Fibroblast of skin of abdomen (primary cell): ENCODE measurements around the gene DCAF10.
"Not testable (repeated sequence)": the region's sequence is repeated elsewhere in the genome, so short reads cannot be mapped to it uniquely, and the experiment has no call there.

Source experiments
- DNase-seq: peaks from one replicate; pipeline ENCODE4 v3.0.0-alpha.2; 2013

The DCAF10 gene

DNA sequence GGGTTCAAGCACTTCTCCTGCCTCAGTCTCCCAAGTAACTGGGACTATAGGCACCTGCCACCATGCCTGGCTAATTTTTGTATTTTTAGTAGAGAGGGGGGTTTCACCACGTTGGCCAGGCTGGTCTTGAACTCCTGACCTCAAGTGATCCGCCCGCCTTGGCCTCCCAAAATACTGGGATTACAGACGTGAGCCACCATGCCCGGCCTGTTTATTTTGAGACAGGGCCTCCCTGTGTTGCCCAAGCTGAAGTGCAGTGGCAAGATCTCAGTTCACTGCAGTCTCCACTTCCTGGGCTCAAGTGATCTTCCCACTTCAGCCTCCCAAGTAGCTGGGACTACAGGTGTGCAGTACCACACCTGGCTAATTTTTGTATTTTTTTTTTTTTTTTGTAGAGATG, 109.2 kb downstream of the DCAF10 start:
- not testable (repeated sequence) for DNase-seq

DNA sequence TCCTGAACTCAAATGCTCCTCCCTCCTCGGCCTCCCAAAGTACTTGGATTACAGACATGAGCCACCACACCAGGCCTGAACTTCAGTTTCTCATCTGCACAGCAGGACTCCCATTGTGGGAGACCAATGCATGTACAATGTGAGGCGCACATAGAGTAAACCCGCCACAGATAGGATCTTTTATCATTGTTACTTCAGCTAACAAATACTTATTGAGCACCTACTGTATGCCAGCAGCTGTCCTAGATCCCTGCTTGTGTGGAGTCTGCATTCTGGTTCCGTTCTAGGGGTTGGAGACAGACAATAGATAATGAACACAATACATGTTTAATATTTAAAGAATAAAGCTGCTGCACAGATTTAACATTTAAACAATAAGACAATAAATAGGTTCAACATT, 109.7 kb downstream of the DCAF10 start:
- DNase-seq, result no peak

DNA sequence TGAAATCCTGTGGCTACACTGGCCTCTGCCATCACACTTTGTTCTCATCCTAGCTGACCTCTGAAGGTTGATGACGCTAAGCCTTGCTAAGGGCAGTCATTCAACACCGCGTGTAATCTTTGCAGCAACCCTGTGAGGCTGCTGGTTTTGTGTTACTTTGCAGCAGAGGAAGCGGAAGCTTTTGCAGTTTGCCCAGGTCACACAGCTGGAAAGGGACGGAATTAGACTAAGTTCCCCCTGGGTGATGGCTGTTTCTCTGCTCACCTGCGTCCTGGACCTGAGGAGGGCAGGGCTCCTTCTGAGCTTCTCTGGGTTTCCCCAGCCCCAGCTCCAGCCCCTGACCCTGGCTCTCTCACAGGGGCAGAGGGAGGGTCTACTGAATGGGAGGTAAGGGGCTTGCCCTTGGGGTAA, 110.7 kb downstream of the DCAF10 start:
- DNase-seq, result no peak

DNA sequence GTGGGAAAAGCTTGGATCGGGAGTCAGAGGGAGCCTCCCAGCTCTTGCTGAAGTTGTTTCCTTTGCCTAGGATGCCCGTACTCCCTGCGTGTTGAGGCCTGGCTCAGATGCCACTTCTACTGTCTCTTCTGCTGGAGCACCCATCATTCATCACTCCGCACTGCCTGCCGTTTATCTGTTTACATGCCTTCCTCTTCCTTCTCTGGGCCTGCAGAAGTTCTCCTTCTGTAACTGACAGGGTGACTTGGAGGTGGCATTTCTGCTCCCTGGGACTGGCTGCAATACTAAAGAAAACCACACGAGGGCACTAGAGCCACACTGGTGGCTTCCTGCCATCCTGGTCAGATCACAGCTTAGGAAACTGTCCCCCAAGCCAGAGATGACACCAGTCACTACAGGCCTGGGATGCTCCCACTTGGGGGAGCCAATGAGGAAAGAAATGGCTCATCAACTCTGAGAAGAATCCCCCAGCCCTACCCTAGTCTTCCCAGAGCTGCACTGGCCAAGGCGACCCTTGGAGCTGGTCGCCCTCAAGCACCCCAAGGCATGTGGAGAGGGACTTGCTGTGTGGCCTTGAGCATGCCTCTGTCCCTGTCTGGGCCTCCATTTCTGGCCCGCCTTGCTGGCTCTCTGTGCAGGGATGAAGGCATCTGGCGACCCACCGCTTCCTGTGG, 113.0 kb downstream of the DCAF10 start:
- peak; percentile 73 for DNase-seq

DNA sequence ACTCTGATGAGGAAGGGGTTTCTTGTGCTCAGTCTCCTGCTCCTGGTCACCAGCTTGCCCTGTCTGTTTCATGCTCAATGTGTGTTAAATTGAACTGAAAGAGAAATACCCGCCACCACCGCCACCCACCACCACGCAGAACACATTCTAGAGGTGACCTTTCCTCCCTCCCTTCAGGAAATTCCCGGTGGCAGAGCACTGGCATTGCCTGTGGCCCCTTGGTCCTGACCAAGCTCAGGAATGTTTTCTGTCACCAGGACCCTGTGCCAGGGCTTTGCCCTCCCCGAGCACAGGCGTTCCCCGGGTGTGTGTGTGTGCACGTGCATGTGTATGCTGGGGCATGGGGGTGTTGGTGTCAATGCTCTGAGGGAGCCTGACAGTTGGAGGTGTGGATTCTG, 113.6 kb downstream of the DCAF10 start:
- no peak for DNase-seq

DNA sequence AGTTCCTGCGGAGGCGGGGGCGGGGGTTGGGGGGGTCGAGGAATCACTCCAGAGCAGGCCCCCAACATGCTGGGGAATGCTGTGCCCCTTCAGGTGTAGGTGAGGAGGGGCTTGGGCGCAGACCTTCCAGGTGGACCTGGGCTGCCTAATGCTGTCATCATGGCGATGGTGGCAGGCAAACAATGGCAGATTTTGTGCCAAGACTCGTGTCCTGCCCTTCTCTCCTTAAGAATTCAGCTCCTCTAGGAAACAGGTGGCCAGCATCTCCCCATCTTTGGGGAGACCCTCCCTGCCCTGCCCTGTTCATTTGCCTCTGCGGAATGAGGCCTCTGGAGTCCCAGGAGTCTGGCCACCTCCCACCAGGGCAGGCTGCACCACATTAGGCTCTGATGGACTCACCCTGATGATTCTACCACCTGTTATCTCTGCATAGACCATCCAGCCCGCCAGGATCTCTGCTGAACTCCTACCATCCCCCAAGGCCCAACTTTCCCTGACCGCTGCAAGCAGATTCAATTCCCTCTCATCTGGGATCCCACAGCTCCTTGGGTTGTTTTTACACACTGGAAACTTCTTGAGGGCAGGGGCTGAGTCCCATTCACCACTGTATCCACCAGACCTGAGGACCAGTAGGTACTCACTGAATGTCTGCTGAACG, 114.2 kb downstream of the DCAF10 start:
- no peak for DNase-seq

DNA sequence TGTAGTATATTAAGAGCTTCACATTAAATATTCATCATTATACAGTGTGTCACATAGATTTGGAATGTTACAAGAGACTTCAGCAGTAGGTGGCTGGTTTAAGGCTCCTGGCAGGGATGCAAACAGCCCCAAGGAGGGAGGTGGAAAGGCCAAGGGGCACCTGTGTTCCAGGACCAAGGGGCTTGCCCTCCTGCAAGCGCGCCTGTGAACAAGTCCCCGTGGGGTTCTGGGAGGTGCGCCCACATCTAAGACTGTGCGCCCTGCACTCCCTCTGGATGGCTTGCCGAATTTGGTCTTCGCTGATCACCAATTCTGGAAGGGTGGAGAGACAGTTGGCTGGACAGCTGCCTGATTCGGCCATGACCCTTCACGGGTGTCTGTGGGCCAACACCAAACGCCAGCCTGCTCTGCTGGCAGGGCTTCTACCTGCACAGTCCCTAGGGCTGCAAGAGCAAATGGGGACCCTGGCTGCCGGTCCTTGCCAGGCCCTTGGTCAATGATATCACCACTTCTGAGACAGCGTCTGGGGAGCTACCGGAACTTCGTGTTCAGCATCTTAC, 115.4 kb downstream of the DCAF10 start:
- DNase-seq, result no peak

DNA sequence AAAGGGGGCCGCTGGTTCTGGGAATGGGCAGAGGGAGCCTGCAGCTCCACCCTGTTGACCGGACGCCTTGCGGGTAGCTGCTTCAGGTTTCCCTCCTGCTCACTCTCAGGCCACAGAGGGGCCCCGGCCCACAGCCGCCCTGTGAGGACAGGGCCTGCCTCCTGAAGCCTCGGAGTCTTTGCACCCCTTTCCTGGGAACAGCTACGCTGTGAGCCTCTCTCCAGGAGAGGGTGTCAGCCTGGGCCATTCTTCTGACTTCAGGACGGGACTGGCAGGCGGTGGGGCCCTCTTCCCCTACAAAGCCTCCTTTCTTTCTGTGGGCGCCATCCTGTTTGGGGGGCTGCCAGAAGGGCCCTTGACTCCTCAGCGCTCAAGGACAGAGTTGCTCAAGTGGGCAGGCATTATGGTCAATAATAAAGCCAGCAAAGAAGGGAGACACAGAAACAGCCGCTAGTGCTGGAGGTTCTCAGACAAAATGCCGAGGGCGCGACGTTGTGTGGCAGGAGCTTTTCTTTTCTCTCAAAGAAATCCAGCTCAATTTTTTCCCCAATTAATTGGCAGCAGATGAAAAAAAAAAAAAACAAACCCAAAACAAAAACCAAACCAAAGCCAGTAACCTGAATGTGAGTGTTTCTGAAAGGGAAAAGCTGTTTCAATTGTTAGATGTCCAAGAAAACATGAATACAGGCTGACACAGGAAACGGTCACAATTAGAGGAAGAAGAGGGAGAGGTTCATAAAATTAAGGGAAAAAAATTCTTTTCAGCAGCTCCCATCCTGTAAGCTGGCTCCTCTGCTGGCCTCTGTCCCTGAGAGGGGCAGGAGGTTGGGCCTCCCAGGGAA, 116.1 kb downstream of the DCAF10 start:
- DNase-seq, result no peak
